Motor neuron (in vitro differentiated cells): ENCODE data around the gene TRIM47. TPM values are rescaled to one million over a fixed set of nuclear protein-coding genes. Genes with fewer than 3 reads are reported as not detected.
A peak's percentile ranks its signal among the peaks of the same experiment; 100 is the strongest.

Source experiments
- ATAC-seq, 8 experiments: fragments of 200-7000 bp; cut with Tn5 transposase; replicated peaks in 6 of 8; 2 replicates each; pipeline ENCODE4 v1.8.0; 2021; ENCODE audit warnings: mild to moderate bottlenecking in 8 of 8, moderate library complexity in 8 of 8
- H3K27ac ChIP-seq, 2 donors: fragments of 250-450 bp; sonication (Bioruptor Pico); 2 replicates each; pipeline ENCODE4 v1.9.0; 2021; ENCODE audit warnings: antibody characterized with exemption in 2 of 2, mild to moderate bottlenecking in 2 of 2, moderate library complexity in 1 of 2
- H3K4me1 ChIP-seq, 2 donors: fragments of 250-450 bp; sonication (Bioruptor Pico); replicated peaks in 1 of 2; 2 replicates each; pipeline ENCODE4 v1.6.1; 2021; ENCODE audit warnings: antibody characterized with exemption in 2 of 2, mild to moderate bottlenecking in 2 of 2, moderate library complexity in 1 of 2
- H3K4me3 ChIP-seq, 5 donors: fragments of 250-450 bp; sonication (Bioruptor Pico); 2 replicates each; pipeline ENCODE4 v1.9.0; 2021; ENCODE audit warnings: antibody characterized with exemption in 5 of 5, mild to moderate bottlenecking in 5 of 5, moderate library complexity in 4 of 5
- WGBS, 10 experiments: fragments of 450-650 bp; shearing (Covaris generic); methylation state at CpG; one replicate each; pipeline ENCODE4 v1.0.0; 2022; 5-methylcytosine and 5-hydroxymethylcytosine counted together
- in situ Hi-C, 9 experiments: fragments of 400-800 bp; cut with MboI; loops; one replicate each; pipeline ENCODE4 v1.15.0; 2021; ENCODE audit warnings: low sequenced_read_pairs in 9 of 9, low pct_unique_long_range_greater_than_20kb in 2 of 9; ENCODE audit not compliant: unreplicated experiment in 9 of 9
- total RNA-seq, 8 experiments: library from RNA; unstranded; fragments of 300-600 nt; gene quantifications; 2 replicates each; pipeline versions ENCODE4 v1.2.3 to v1.2.4, GENCODE V29; 2022

Gene TRIM47
- total RNA-seq, 8 experiments from 2014 or later, result 0.67 to 15.1 (median 4.8) TPM

DNA sequence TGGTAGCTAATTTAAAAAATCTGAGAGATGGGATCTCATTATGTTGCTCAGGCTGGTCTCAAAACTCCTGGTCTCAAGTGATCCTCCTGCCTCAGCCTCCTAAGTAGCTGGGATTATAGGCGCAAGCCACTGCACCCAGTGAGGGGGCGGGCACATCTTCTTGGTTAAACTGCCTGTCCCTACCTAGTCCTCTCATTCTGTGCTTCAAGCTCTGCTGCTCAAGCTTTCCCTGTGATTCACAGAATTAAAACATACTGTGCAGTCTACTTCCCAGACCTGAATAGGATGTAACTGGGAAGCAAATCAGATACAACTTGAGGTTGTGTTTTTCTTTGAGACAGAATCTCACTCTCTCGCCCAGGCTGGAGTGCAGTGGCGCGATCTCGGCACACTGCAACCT is 24.0 kb upstream of the TRIM47 start:
- H3K4me3 ChIP-seq, result no peak overlapping the region
- in situ Hi-C loops, result loop anchor here in 1 of 9 experiments (25.0 kb wide), 1 partner anchor 385 kb away; no protein-coding TSS in a partner anchor
- peaks cover 10 to 13% of the 10 kb centered on the region in 2 donors for H3K4me1 ChIP-seq
- no peak overlapping the region for H3K27ac ChIP-seq
- ATAC-seq, result no peak
- 89 to 100% (median 100%) methylated on average over 2 to 5 of the region's 6 CpGs; no CpG with 5 or more reads in 5 of the 10 experiments for WGBS, 10 experiments

DNA sequence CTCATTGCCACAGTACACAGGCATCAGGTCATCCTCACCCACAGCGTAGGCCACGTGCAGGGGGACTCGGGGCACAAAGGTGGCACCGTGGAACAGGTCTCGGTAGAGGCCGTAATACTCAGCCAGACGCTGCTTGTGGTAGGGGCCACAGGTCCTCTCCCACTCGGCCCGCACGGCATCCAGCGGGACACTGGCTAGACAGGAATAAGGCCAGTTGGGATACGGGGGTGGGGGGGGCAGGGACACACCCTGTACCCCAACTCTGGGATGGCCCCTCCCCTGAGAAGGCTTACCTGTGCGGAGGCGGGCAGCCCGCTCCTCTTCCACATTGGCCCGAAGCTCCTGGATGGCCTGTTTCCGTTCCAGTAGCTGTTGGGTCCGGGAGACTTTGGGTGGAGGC is 23.3 kb upstream of the TRIM47 start:
- 83 to 100% (median 90%) methylated on average over 1 to 4 of the region's 18 CpGs; no CpG with 5 or more reads in 6 of the 10 experiments for WGBS, 10 experiments
- in situ Hi-C loops, result loop anchor here in 1 of 9 experiments (25.0 kb wide), 1 partner anchor 386 kb away; no protein-coding TSS in a partner anchor
- H3K4me1 ChIP-seq, result peaks cover 15 to 17% of the 10 kb centered on the region in 2 donors
- no peak overlapping the region for H3K4me3 ChIP-seq
- H3K27ac ChIP-seq, result no peak overlapping the region
- no peak for ATAC-seq

- in situ Hi-C loops, result loop anchor here in 1 of 9 experiments (25.0 kb wide), 1 partner anchor 386 kb away; no protein-coding TSS in a partner anchor
These were observed 22.5 kb upstream of the TRIM47 start for GRCh38 chr17:75900691-75901533.

GRCh38 chr17:75899767-75900468 is 21.5 kb upstream of the TRIM47 start:
- in situ Hi-C loops, result loop anchor here in 1 of 9 experiments (25.0 kb wide), 1 partner anchor 387 kb away; no protein-coding TSS in a partner anchor
- no peak overlapping the region for H3K27ac ChIP-seq
- peaks cover 21 to 25% of the 10 kb centered on the region in 2 donors for H3K4me1 ChIP-seq
- WGBS, 10 experiments, result 80 to 100% (median 90%) methylated on average over 1 to 12 of the region's 23 CpGs; no CpG with 5 or more reads in 1 of the 10 experiments
- H3K4me3 ChIP-seq, result no peak overlapping the region
- no peak for ATAC-seq

More at GRCh38 chr17:75900691-75901533, 22.5 kb upstream of the TRIM47 start:
- H3K4me3 ChIP-seq, result no peak overlapping the region
- H3K27ac ChIP-seq, result no peak overlapping the region
- WGBS, 10 experiments, result 80 to 100% (median 100%) methylated on average over 1 to 4 of the region's 13 CpGs; no CpG with 5 or more reads in 3 of the 10 experiments
- ATAC-seq, result no peak
- peaks cover 16 to 18% of the 10 kb centered on the region in 2 donors for H3K4me1 ChIP-seq

GRCh38 chr17:75899353-75899752 is 21.0 kb upstream of the TRIM47 start:
- Histone ChIP-seq H3K27ac (no peak overlapping the region), H3K4me1 (peaks cover 24 to 30% of the 10 kb centered on the region in 2 donors)

DNA sequence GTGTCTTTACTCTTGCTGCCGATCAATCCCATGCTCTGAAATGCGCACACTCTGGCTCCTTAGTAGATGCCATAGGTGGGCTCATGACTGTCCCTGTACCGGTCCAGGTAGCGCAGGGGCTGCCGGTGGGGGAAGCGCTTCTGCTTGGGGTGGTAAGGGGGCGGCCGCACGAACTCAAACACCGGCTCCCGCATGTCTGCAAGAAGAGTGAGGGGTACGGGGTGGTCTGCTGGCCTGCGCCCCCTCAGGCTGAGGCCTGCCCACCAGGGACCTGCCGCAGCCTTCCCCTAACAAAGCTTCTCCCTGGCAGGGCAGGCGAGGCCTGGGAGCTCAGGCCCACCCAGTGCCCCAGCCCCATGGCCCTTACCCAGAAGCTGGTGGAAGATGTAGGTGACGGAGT is 20.4 kb upstream of the TRIM47 start:
- Histone ChIP-seq H3K4me1 (peaks cover 21 to 30% of the 10 kb centered on the region in 2 donors), H3K27ac (no peak overlapping the region), H3K4me3 (no peak overlapping the region)
- WGBS, 10 experiments, result 90% methylated on average over 2 of the region's 16 CpGs; no CpG with 5 or more reads in 9 of the 10 experiments
- ATAC-seq, result no peak
- in situ Hi-C loops, result no loop called here

More at GRCh38 chr17:75899353-75899752, 21.0 kb upstream of the TRIM47 start:
- H3K4me3 ChIP-seq, result no peak overlapping the region
- in situ Hi-C loops, result no loop called here
- WGBS, 10 experiments, result 100% methylated on average over 1 of the region's 13 CpGs; no CpG with 5 or more reads in 9 of the 10 experiments
- no peak for ATAC-seq

DNA sequence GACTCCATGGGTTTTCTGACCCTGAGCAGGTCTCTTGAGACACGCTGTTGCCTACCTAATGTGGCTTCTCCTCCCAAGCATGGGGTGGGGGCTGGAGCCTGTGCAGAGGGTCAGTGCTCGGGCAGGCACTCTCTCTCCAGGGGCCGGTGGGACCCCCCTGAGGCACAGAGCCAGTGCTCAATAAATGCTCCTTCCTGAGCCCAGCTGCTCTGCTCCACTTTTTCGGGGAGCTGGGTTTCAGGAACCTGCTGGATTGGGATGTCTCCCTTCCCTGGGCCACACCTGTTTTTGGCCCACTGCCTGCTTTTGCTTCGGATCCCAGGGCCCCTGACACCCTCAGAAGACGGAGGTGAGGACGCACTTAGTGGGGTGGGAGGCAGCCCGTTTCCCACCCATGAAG is 19.7 kb upstream of the TRIM47 start:
- in situ Hi-C loops, result no loop called here
- H3K27ac ChIP-seq, result no peak overlapping the region
- H3K4me1 ChIP-seq, result peaks cover 18 to 23% of the 10 kb centered on the region in 2 donors
- no peak for ATAC-seq
- 80 to 93% (median 91%) methylated on average over 2 to 4 of the region's 8 CpGs; no CpG with 5 or more reads in 5 of the 10 experiments for WGBS, 10 experiments
- no peak overlapping the region for H3K4me3 ChIP-seq

- in situ Hi-C loops, result no loop called here
- ATAC-seq, result no peak
- 60 to 90% (median 80%) methylated on average over 1 to 16 of the region's 37 CpGs; no CpG with 5 or more reads in 2 of the 10 experiments for WGBS, 10 experiments
- Histone ChIP-seq H3K4me3 (peak overlapping the region; percentile 43 to 86 (median 58)), H3K27ac (peak overlapping the region; percentile 90 to 95), H3K4me1 (peaks cover 18 to 23% of the 10 kb centered on the region in 2 donors)
These were observed 19.0 kb upstream of the TRIM47 start for GRCh38 chr17:75897160-75898019.

- H3K4me1 ChIP-seq, result peaks cover 18 to 23% of the 10 kb centered on the region in 2 donors
- peak; percentile 78 to 88 (median 82) for ATAC-seq
- no CpG with 5 or more reads among the region's 102 CpGs for WGBS, 10 experiments
- in situ Hi-C loops, result no loop called here
- peak within 1 kb of the TSS; percentile 90 to 95 for H3K27ac ChIP-seq
- H3K4me3 ChIP-seq, result peak within 1 kb of the TSS; percentile 43 to 86 (median 58)
These were observed 18.2 kb upstream of the TRIM47 start, which contains the start of gene TRIM65 for GRCh38 chr17:75896415-75897159. Gene TRIM65, minus strand, starts transcription at chr17:75896951. Its CDS starts 14 bp downstream, at chr17:75896937.

DNA sequence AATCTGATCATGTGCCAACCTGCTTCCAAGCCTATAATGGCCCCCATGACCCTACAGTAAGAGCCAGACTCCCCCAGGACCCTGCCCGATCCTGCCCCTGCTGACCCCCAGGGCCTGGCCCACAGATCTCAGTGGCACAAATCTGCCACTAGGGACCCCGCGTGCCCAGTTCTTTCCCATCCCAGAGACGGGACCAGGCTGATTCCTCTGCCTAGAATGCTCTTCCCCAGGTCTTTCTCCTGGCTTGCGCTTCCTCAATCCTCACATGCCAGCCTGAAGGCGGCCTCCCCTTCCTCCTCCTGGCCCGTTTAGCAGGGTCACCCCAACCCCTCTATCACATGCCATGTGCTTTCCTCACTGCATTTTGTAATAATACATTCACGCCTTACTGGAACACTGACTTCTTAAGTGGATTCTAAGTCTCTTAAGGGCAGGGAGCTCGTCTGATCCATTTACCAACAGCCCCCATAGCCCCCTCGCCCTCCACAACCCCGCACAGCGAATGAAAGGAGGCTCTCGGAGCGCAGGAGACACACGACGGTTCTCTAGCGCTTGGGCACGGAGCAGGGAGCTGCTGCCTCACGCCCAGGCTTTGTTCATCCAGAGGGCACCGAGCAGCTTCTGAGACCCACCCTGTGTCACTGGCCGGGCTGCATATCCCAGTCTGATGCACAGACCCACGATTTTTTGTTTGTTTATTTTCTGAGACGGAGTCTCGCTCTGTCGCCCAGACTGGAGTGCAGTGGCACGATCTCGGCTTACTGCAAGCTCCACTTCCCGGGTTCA is 17.2 kb upstream of the TRIM47 start:
- peak overlapping the region; percentile 90 to 95 for H3K27ac ChIP-seq
- H3K4me1 ChIP-seq, result peaks cover 18 to 23% of the 10 kb centered on the region in 2 donors
- H3K4me3 ChIP-seq, result peak overlapping the region; percentile 43 to 86 (median 58)
- in situ Hi-C loops, result no loop called here
- 0 to 80% (median 35%) methylated on average over 1 to 6 of the region's 28 CpGs; no CpG with 5 or more reads in 4 of the 10 experiments for WGBS, 10 experiments
- ATAC-seq, result peak in 3 of 8 experiments; percentile 4 to 13 (median 5)
